Erythroblast (primary cell): ENCODE measurements around the gene HEY2.

Experiments used
- DNase-seq, 2 experiments: peaks; one replicate each; lab custom pipeline; 2025; lab: John Stamatoyannopoulos, UW
- GATA1 ChIP-seq: IDR thresholded peaks from 2 replicates; pipeline ENCODE4 v1.6.1; 2011; ENCODE audit warnings: low read depth, mild to moderate bottlenecking, control low read depth, low read length, moderate library complexity
- POLR2A ChIP-seq: IDR thresholded peaks from 2 replicates; pipeline ENCODE4 v1.6.1; 2011; ENCODE audit warnings: mild to moderate bottlenecking, low read length

Gene HEY2

DNA sequence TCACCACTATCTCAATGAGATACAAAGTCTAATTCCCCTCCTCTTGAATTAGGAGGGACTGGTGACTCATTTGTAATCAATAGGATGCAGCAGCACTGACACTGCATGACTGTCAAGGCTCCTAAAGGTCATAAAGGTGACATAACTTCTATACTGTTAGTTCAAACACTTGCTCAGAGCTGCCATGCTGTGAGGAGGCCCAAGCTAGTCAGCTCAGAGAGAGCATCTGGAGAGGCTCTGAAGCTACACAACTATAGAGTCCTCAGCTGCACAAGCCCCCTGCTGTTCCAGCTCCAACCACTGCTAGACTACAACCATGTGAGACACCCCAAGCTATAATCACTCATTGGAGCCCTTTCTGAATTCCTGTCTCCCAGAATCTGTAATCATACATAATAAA is 17.0 kb upstream of the HEY2 start:
- peak in 1 of 2 experiments; percentile 11 for DNase-seq
- TF ChIP-seq POLR2A (no peak), GATA1 (no peak)

DNA sequence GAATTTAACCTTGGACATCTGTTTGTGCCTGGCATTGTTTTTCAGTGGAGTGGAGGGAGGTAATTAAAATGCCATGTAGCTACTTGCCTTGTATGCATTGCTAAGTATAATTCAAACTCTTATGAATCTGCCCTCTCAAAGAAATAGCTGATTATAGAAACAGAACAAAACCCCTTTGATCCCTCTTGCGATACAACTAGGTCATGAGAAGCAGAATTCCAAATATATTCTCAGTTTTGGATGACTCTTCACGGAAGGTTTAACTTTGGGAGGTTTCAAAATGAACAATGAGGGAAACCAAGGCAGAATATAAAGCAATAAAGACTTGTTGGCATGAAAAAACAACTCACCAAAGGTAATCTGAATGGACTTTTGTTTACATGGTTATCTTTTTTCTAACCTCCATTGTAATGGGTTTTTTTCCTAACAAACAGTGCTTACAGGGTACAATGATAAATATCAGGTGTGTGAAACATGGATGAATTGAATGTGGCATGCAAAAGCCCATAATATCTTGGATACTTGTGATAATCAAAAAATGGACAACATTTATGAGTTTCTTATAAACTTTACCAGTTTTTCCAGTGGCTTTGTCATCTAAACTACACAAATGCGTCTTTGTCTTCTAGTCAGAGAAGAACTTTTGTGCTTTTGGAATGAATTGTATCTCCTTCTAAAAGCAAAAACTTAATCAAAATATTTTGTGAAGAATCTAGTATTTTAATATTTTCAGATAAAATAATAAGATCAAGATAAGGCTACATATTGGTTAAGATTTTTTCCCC is 15.7 kb upstream of the HEY2 start:
- no peak for TF ChIP-seq POLR2A
- TF ChIP-seq GATA1, result no peak

DNA sequence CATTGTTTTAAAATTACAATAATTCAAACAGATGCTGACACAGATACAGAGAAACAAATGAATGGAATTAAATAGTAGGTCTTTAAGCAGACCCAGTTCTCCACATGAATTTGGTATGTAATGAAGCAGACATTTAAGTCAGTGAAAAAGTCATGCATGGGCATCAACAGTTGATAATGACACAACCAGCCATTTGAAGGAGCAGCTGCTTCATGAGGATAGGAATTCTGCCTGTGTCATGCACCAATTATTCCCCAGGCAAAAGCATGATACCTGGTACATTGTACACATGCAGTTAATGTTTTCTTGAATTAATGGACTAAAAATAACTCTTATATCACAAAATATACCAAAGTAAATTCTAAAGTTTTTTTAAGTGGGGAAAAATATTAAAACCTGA is 11.2 kb upstream of the HEY2 start:
- TF ChIP-seq POLR2A, result no peak
- TF ChIP-seq GATA1, result no peak
- peak; percentile 35 to 50 for DNase-seq

More for the DNA sequence above, 15.7 kb upstream of the HEY2 start:
- DNase-seq, result no peak

DNA sequence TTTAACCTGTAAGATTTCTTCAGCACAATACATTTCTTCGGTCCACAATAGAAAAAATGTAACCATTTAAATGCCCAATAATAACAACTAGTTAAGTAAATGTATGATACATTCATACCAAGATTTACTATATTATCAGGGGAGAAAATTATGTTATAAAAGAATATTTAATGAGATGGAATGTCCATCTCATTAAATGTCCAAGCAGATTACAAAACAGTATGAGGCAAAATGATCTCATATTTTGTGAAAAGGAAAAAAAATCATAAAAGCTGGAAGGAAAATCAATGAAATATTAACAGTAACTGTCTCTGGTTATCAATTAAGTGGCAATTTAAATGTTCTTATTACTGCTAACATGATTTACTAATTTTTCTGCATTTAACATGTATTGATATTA is 10.1 kb upstream of the HEY2 start:
- DNase-seq, result no peak
- TF ChIP-seq POLR2A, result no peak
- no peak for TF ChIP-seq GATA1

DNA sequence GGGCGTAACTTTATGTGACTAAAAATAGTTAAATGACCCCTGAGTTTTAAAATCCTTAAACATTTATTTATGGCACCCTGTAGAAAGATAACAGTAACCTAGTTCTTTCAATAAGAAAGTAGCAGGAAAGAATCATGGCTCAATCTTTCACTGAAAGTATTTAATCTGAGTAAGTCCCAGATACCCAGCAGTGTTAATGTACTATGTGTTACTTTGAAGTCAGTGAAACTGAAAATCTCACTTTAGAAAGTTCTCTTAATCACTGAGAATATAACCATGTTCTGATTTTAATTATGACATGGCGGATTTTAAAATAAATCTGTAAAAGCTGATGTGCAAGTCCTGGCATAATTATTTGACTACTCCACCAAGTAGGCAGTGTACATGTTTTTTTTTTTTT is 8.1 kb upstream of the HEY2 start:
- TF ChIP-seq POLR2A (no peak), GATA1 (no peak)
- DNase-seq, result no peak

DNA sequence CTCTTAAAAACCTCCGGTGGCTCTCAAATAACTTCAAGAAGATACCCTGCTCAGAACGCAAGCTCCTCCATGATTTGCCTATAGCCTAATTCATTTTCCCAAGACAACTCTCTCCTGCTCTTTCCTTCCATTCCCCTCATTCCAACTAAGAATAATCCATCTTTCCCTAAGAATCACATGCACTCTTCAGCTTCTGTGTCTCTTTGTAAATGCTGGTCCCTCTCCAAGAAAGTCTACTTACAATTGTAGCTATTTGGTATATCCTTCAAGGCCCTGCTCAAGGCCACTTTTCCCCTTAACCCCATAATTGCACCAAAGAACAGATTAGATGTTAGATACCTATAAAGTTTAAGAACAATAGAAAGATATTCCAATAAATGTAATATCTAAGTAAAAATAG is 7.4 kb upstream of the HEY2 start:
- TF ChIP-seq POLR2A (no peak), GATA1 (no peak)
- no peak for DNase-seq

DNA sequence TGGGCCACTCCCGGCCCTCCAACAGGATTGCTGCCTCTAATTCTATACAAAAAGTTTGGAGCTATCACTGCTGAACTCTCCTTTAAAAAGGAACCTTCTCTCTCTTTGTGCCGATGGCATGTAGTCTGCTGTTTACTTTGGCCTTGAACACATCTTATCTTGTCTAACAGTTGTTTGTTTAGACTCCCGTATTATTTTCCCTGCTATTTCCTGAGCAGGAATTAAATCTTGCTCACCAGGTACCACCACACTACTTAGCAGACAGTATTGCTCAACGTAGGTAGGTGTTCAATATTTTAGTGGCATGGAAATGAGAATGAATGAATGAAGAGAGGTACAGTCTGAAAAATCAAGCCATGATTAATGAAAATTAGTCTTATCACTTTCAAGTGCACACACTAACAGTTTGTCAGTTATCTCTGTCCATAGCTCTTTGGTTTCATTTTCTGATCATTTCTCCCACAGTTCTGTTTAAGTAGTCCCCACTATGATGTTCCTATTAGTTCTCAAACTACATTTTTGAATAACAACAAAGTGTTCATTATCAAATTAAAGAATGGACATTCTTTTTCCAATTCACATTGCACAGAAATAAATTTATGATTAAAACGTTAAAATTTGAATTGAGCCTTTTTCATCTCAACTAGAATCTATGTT is 6.8 kb upstream of the HEY2 start:
- peak; percentile 57 to 74 for DNase-seq
- TF ChIP-seq GATA1 (no peak), POLR2A (no peak)

DNA sequence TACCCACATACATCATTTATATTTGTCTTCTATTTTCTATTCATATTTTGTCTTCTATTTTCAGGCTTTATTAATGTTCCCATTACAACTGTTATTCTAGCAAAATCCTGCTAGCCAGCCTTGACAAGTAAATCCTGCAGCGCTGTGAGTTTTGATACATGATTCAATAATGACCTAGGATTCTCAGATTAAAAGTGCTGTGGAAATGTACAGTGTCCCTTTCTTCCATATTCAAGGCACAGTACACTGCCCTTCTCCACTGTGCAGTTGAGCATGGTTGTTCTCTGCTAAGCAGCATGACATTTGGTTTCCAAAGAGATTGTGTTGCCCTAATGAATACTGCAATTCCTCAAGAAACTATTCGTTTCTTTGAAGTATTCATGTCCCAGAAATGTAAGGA is 5.8 kb upstream of the HEY2 start:
- TF ChIP-seq POLR2A, result no peak
- no peak for TF ChIP-seq GATA1
- peak in 1 of 2 experiments; percentile 15 for DNase-seq

DNA sequence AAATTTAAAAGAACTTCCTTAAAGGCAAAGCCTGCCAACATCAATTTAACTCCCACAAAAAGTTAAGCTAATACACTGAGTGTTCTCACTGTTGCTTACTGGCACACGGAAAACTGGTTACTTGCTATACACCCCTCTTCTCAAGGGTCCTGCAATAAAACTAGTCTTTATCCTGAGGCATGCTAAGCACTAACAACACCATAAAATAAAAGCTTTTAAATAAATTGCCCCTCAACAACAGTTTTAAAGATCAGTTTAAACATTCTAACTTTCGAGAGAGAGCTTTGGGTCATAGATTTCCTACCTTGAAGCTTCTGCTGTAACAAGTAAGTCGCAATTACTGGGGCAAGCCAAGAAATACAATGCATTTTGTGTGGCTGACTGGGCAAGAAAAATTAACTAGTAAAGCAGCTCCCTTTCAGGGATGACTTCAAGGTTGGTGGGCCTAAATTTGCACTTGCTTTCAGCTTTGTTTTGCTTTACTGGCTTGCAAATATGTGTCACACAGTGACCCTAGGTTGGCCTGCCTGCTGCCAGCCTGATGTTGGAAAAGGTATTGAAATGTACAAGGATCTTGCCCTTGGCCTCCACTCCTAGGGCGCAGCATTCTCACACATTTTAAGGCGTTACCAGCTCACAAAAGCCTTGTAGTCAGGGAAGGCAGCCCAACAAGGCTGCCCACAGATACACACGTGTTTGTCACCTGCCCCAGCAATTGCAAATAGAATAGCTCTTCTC is 4.0 kb upstream of the HEY2 start:
- TF ChIP-seq GATA1, result no peak
- no peak for TF ChIP-seq POLR2A
- peak in 1 of 2 experiments; percentile 22 for DNase-seq

DNA sequence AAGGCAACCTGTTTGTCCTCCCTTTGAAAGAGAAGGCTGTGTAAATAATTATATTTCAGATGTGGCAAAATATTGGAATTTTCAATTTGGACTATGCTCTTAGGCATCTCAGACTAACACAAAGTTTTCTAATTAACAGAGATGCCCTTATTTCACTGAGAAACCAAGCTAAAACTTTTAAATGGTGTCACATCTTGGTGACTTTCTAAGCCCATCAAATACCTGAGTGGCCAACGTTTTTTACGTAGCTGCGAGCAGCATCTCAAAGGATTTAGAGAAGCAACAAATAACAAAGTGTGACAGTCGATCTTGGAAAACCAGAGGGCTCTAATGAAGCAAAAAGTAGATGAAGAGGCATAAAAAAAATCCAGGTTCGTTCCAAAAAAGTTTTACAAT is 3.4 kb upstream of the HEY2 start:
- no peak for DNase-seq
- TF ChIP-seq POLR2A (no peak), GATA1 (no peak)

DNA sequence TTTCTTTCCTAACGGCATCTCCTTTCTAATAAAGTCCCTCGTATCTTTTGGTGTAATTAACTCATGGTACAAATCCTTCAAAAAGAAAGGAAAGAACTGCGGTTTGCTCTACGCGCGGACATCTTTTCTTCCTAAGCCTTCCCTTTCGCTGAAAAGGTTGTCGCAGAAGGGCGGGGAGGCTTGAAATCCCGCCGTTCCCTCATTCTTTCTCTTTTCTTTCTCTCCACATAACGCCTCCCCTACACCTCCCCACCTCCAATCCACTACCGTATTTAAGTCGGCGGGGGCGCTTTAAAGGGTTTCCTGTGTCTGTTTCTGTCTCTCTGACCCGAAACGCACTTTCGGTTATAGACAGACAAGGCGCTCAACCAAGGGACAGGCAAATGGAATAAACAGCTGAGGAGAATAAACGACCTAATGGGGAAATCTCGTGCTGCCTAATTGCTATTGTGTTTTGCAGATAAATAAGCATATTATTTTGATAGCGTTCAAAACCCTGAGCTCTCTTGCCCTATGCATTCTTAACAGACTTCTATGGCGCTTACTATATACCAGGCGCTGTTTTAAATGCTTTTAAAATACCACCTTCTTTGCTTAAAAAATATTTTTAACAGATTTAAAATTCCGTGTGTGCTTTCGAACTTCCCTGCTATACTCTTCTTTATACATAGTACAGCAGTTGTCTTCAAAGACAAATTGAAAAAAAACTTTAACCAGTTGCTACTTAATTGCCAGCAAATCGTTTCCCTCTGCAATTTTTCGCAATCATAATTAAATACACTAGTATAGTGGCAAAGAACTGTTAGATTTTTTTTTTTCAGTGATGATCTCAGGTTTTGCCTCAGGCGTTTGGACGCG is 2.5 kb upstream of the HEY2 start:
- DNase-seq, result peak; percentile 91
- no peak for TF ChIP-seq POLR2A
- no peak for TF ChIP-seq GATA1

DNA sequence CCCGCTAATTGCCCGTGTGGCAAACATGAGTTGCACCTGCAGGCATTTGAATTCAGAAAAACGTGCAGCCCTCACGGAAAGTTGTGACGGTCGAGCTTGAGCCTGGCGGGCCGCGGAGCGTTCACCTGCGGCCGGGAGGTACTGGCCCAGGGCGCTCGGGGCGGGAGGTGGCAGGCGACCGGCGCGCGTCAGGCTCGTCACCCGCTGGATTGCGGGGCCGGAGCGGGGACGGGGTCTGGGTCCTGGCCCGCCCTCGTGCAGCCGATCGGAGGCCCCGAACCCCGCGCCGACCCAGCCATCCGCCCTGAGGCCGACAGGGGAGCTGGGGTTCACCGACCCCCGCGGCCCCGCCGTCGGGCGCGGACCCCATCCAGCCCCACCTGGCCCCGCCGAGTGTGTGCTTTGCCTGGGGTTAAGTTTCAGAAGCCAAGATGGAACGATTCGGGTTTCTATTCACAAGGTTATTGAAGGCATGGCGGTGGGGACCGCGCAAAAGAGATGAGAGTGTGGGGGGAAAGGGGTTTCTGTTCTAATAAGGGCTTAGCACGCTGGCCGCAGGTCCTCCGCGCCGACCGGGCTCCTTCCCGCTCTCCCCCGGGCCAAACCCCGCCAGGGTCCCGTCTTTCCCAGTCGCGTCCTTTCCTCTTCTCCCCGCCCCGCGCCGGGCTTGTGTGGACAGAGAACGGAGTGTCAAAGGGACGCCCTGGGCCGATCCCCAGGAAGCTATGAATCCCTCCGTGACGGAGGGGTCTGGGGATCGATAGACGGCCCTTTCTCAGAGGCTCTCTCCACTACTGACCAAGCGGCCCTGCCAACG is 1.6 kb upstream of the HEY2 start:
- DNase-seq, result peak; percentile 57 to 68
- TF ChIP-seq GATA1 (no peak), POLR2A (no peak)
